ENCODE data around the gene KIF5B. TPM values are rescaled to one million over a fixed set of nuclear protein-coding genes. Genes with fewer than 3 reads are reported as not detected.

Gene KIF5B
- total RNA-seq (ENCODE audit: unreplicated experiment): 105 TPM
- long read RNA-seq, partial matches to known transcripts: 170 of 177 reads
- long read RNA-seq, other reads (novel, unspliced or antisense): 7 of 177 reads

DNA sequence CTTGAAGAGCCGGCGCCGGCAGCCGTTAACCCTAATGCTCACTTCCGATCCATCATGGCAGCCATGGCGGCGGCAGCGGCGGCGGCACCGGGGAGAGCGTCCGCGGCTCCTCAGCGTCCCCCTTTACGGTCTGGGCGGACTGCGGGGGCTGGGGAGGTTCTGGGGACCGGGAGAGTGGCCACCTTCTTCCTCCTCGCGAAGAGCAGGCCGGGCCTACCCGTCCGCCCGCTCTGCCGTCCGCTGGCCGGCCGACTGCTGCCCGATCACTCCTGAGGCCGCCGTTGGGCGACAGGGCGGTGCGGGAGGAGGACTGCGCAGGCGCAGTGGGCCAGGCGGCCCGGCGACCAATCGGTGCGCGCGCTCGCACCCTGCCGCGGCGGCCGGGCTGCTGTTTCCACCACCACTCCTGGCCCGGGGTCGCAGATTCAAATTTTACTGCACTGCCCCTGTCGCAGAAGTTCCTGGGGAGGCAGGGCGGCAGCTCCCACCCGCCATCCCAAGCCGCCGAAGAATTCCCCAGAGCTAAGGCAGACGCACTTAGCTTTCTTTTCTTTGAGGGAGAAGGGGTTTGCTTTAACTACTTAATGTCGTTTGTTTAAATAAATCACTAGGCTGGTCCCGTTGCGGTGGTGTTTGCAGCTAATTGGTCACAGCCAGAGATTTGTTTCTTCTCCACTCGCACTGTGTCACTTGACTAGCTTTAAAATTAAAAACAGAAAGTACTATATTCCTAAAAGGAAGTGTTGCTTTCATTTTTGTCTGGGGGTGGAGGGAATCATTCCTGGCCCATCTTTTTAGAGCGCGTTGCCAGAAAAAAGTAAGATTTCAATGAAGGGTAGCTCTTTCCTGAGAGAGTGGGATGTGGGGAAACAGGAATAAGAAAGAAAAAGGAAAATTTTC, at the start of gene KIF5B:
TSS of gene KIF5B (minus strand) at position 290 of the 900 bp plus-strand sequence. CDS start 452 bp downstream, outside the sequence.
- DNase-seq: peak; percentile 94
- Mint-ChIP-seq H3K36me3 (ENCODE audit: unreplicated experiment) (no peaks in the 10 kb centered on the region), H3K27ac (ENCODE audit: unreplicated experiment) (peak within 1 kb of the TSS; percentile 95), H3K27me3 (ENCODE audit: unreplicated experiment) (peaks cover 8% of the 10 kb centered on the region), H3K4me3 (ENCODE audit: unreplicated experiment) (peak within 1 kb of the TSS; percentile 98), H3K4me1 (ENCODE audit: low read depth, unreplicated experiment) (peaks cover 18% of the 10 kb centered on the region), H3K9me3 (ENCODE audit: unreplicated experiment) (peaks cover 12% of the 10 kb centered on the region)
- TF ChIP-seq, protein P1, sequence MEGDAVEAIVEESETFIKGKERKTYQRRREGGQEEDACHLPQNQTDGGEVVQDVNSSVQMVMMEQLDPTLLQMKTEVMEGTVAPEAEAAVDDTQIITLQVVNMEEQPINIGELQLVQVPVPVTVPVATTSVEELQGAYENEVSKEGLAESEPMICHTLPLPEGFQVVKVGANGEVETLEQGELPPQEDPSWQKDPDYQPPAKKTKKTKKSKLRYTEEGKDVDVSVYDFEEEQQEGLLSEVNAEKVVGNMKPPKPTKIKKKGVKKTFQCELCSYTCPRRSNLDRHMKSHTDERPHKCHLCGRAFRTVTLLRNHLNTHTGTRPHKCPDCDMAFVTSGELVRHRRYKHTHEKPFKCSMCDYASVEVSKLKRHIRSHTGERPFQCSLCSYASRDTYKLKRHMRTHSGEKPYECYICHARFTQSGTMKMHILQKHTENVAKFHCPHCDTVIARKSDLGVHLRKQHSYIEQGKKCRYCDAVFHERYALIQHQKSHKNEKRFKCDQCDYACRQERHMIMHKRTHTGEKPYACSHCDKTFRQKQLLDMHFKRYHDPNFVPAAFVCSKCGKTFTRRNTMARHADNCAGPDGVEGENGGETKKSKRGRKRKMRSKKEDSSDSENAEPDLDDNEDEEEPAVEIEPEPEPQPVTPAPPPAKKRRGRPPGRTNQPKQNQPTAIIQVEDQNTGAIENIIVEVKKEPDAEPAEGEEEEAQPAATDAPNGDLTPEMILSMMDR (IDR thresholded peaks at IDR 0.05; ENCODE audit: partially characterized antibody, unreplicated experiment): no peak

DNA sequence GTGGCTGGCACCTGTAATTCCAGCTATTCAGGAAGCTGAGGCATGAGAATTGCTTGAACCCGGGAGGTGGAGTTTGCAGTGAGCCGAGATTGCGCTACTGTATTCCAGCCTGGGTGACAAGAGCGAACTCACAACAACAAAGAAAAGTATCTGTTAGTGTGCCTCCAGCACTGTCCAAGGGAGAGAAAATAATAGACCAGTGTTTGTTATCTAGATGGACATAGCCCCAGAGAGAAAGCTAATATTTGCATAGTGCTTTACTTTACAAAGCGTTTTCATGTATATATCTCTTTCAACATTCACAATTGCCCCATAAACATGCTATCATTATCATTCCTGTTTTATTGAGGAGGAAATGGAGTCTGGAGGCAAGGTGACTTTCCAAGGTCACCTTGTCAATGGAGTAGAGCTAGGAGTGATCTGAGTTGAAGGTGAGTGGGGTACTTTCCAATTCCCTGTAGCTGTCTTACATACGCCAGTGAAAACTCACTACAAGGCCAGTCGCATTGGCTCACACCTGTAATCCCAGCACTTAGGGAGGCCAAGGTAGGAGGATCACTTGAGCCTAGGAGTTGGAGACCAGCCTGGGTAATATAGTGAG, 49.7 kb upstream of the KIF5B start:
- no peak for DNase-seq
- Mint-ChIP-seq H3K27ac (ENCODE audit: unreplicated experiment) (no peak overlapping the region), H3K4me3 (ENCODE audit: unreplicated experiment) (no peak overlapping the region), H3K27me3 (ENCODE audit: unreplicated experiment) (no peaks in the 10 kb centered on the region), H3K4me1 (ENCODE audit: low read depth, unreplicated experiment) (no peaks in the 10 kb centered on the region), H3K9me3 (ENCODE audit: unreplicated experiment) (peaks cover 2% of the 10 kb centered on the region), H3K36me3 (ENCODE audit: unreplicated experiment) (peaks cover 4% of the 10 kb centered on the region)
- TF ChIP-seq, protein P1 (IDR thresholded peaks at IDR 0.05; ENCODE audit: partially characterized antibody, unreplicated experiment): no peak

DNA sequence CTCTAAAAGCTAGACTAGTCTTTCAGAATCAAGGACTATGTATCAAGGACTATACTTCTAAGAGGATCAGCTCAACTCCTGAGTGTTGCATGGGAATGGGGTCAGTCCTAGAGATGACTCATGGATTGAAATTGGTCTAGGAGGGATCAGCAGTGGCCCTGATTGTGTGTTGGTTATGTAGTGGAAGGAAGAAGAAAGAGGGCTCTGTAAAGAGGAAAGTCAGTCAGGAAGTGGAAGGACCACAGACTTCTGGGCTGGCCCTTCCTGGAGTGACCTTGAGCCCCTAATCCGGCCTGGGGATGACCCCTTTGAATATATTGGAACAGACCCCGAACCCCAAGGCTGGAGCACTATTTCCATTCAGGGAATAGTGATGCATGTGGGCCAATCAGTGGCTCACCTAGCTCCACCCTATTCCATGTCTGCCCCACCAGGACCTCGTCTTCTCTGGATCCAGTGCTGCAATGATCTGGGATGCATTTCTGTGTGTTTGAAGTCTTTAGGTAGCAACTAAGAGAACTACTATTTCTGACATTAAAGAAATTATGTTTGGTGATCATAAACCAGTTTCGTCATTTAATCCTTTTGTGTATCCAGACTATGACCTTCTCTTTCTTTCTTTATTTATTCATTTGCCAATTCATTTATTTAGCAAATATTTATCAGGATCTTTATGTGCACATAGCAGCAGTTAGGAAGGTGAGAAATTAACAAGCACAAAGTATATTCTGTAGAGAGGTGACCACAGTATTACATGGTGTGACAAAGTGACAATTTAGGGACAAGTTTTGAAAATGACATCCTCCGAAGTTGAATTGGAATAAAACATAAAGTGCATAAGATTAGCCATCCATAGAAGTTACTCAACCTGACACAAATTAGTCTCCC, 48.6 kb upstream of the KIF5B start:
- Mint-ChIP-seq H3K27ac (ENCODE audit: unreplicated experiment) (no peak overlapping the region), H3K4me3 (ENCODE audit: unreplicated experiment) (no peak overlapping the region), H3K27me3 (ENCODE audit: unreplicated experiment) (no peaks in the 10 kb centered on the region)

DNA sequence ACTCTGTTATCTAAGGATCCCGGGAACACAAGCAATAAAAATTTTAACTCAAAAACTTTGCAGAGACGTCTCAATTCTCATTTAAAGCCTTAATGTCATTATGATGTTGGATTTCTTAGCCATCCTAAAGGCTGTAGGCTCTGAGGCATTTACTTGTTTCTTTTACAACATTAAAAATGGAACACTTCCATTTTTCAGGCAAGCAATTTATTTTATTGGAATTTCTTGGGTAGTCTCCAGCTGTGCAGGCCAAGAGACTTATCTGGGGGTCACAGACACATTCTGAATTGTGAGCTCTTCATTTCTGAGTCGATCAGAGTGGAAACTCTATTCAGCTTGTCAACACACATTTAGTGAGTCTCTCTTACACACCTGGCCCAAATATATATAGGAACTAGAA, 48.0 kb upstream of the KIF5B start:
- Mint-ChIP-seq H3K36me3 (ENCODE audit: unreplicated experiment) (peaks cover 7% of the 10 kb centered on the region), H3K27me3 (ENCODE audit: unreplicated experiment) (no peaks in the 10 kb centered on the region), H3K27ac (ENCODE audit: unreplicated experiment) (no peak overlapping the region), H3K4me1 (ENCODE audit: low read depth, unreplicated experiment) (no peaks in the 10 kb centered on the region), H3K4me3 (ENCODE audit: unreplicated experiment) (no peak overlapping the region), H3K9me3 (ENCODE audit: unreplicated experiment) (peaks cover 1% of the 10 kb centered on the region)
- TF ChIP-seq, protein P1 (IDR thresholded peaks at IDR 0.05; ENCODE audit: partially characterized antibody, unreplicated experiment): no peak
- no peak for DNase-seq

More for the DNA sequence above, 48.6 kb upstream of the KIF5B start:
- H3K9me3 Mint-ChIP-seq (ENCODE audit: unreplicated experiment): peaks cover 2% of the 10 kb centered on the region
- H3K4me1 Mint-ChIP-seq (ENCODE audit: low read depth, unreplicated experiment): no peaks in the 10 kb centered on the region
- TF ChIP-seq, protein P1 (IDR thresholded peaks at IDR 0.05; ENCODE audit: partially characterized antibody, unreplicated experiment): no peak
- H3K36me3 Mint-ChIP-seq (ENCODE audit: unreplicated experiment): peaks cover 4% of the 10 kb centered on the region
- DNase-seq: no peak
